GM23248 (cell line): ENCODE data around the gene CDKN2B.
"Not testable (repeated sequence)": the region's sequence is repeated elsewhere in the genome, so short reads cannot be mapped to it uniquely, and the experiment has no call there.

Source experiments
- EZH2 ChIP-seq: fragments of 200-600 bp; sonication (generic); IDR thresholded peaks from 2 replicates; pipeline ENCODE4 v1.6.1; 2018; ENCODE audit warnings: antibody characterized with exemption, mild to moderate bottlenecking; ENCODE audit not compliant: insufficient read depth, poor library complexity, severe bottlenecking
- EZH2phosphoT487 ChIP-seq: fragments of 200-600 bp; sonication (generic); IDR thresholded peaks from 2 replicates; pipeline ENCODE4 v1.6.1; 2018; ENCODE audit warnings: antibody characterized with exemption, moderate library complexity, mild to moderate bottlenecking, low read depth; ENCODE audit not compliant: insufficient read depth

GRCh38 chr9:22057972-22058371 lies 48.9 kb upstream of the CDKN2B start:
- TF ChIP-seq EZH2phosphoT487, EZH2: not testable (repeated sequence)
